T-cell (primary cell): ENCODE measurements around the gene FETUB. TPM values are rescaled to one million over a fixed set of nuclear protein-coding genes. Genes with fewer than 3 reads are reported as not detected.

Source experiments
- ATAC-seq, 4 experiments: fragments of 200-7000 bp in 3 of 4; fragments of 150-1000 bp in 1 of 4; cut with Tn5 transposase; replicated peaks in 1 of 4; 1 replicate in 3 of 4; 2 replicates in 1 of 4; pipeline ENCODE4 v1.10.0; 2021; ENCODE audit warnings: moderate library complexity in 3 of 4, mild to moderate bottlenecking in 2 of 4, moderate number of reproducible peaks in 1 of 4
- CTCF ChIA-PET, 2 donors: fragments of 300-600 bp; sonication (Branson Sonifier 250); formaldehyde crosslinking; loops; one replicate each; lab custom pipeline; 2022; ENCODE audit warnings: antibody characterized with exemption in 2 of 2; lab: Charles Lee
- POLR2A ChIA-PET, 2 donors: fragments of 300-600 bp; sonication (Branson Sonifier 250); formaldehyde crosslinking; loops; one replicate each; lab custom pipeline; 2022; ENCODE audit warnings: antibody characterized with exemption in 2 of 2; lab: Charles Lee
- DNase-seq, 35 experiments: peaks; one replicate each; pipeline versions ENCODE4 v3.0.0 to v3.0.0-alpha.2; 2013 to 2023
- H3K27ac ChIP-seq: one replicate; pipeline ENCODE4 v1.5.1; 2013; ENCODE audit warnings: low read length
- H3K27me3 ChIP-seq, 2 experiments: replicated peaks in 1 of 2; 1 replicate in 1 of 2; 2 replicates in 1 of 2; pipeline versions ENCODE4 v1.6.1 to v1.7.0; 2013; ENCODE audit warnings: low read length in 1 of 2, mixed read lengths in 1 of 2; ENCODE audit not compliant: control insufficient read depth in 2 of 2, insufficient read depth in 2 of 2; ENCODE audit errors: extremely low read depth in 1 of 2
- H3K36me3 ChIP-seq, 2 donors: 1 replicate in 1 of 2; 2 replicates in 1 of 2; pipeline versions ENCODE4 v1.6.1 to v1.7.0; 2013; ENCODE audit warnings: low read length in 1 of 2; ENCODE audit not compliant: control insufficient read depth in 2 of 2, insufficient read depth in 1 of 2; ENCODE audit errors: extremely low read depth in 1 of 2
- H3K4me1 ChIP-seq, 2 experiments: 1 replicate in 1 of 2; 2 replicates in 1 of 2; pipeline versions ENCODE4 v1.6.1 to v1.7.0; 2013; ENCODE audit warnings: low read length in 2 of 2, mixed read lengths in 1 of 2; ENCODE audit not compliant: insufficient read depth in 2 of 2, control insufficient read depth in 1 of 2; ENCODE audit errors: extremely low read depth in 1 of 2
- H3K4me3 ChIP-seq, 2 donors: 1 replicate in 1 of 2; 2 replicates in 1 of 2; pipeline versions ENCODE4 v1.5.1 to v1.7.0; 2013; ENCODE audit warnings: mild to moderate bottlenecking in 2 of 2, low read length in 1 of 2, moderate library complexity in 1 of 2; ENCODE audit not compliant: control insufficient read depth in 1 of 2; ENCODE audit errors: extremely low read depth in 1 of 2
- H3K9me3 ChIP-seq: 2 replicates; pipeline ENCODE4 v1.7.0; 2013
- H3K27ac Mint-ChIP-seq, 2 donors: one replicate each; pipeline ENCODE4 v1.8.0; 2020 to 2021; ENCODE audit warnings: mild to moderate bottlenecking in 2 of 2, mixed read lengths in 2 of 2
- H3K27me3 Mint-ChIP-seq, 2 donors: one replicate each; pipeline ENCODE4 v1.8.0; 2021 to 2022; ENCODE audit warnings: mixed read lengths in 2 of 2
- H3K36me3 Mint-ChIP-seq: one replicate; pipeline ENCODE4 v1.8.0; 2021; ENCODE audit warnings: mixed read lengths
- H3K4me1 Mint-ChIP-seq, 3 donors: one replicate each; pipeline ENCODE4 v1.8.0; 2020 to 2022; ENCODE audit warnings: mixed read lengths in 3 of 3, mild to moderate bottlenecking in 1 of 3
- H3K4me3 Mint-ChIP-seq, 3 donors: one replicate each; pipeline ENCODE4 v1.8.0; 2020 to 2022; ENCODE audit warnings: mild to moderate bottlenecking in 3 of 3, mixed read lengths in 3 of 3, moderate library complexity in 3 of 3
- H3K9me3 Mint-ChIP-seq, 3 donors: one replicate each; pipeline ENCODE4 v1.8.0; 2020 to 2022; ENCODE audit warnings: mixed read lengths in 3 of 3
- WGBS: methylation state at CpG from one replicate; pipeline ENCODE4 v1.1.5; 2013; ENCODE audit warnings: missing lambda C conversion rate; ENCODE audit not compliant: insufficient coverage; 5-methylcytosine and 5-hydroxymethylcytosine counted together
- total RNA-seq, 35 experiments: library from RNA in 6 of 35; stranded (reverse) in 6 of 35; fragments of 120-200 nt in 1 of 35; gene quantifications; one replicate each; pipeline versions ENCODE4 v1.2.1 to v1.2.4 and lab custom pipeline; 2013 to 2026

Gene FETUB
- total RNA-seq, 5 donors from 2014 or later (not counting 1 experiment from before 2014, with no cell fraction given) = not detected

- DNase-seq (no peak), ATAC-seq (no peak)
- Histone ChIP-seq H3K27ac (no peak overlapping the region), H3K4me3 (no peak overlapping the region), H3K36me3 (no peaks in the 10 kb centered on the region), H3K27me3 (peaks cover 0 to 5% of the 10 kb centered on the region in 2 experiments), H3K9me3 (no peaks in the 10 kb centered on the region), H3K4me1 (no peaks in the 10 kb centered on the region)
- Mint-ChIP-seq H3K36me3 (no peaks in the 10 kb centered on the region), H3K27me3 (peaks cover 25 to 35% of the 10 kb centered on the region in 2 donors), H3K4me1 (peaks cover 0 to 7% (median 4%) of the 10 kb centered on the region in 3 donors), H3K27ac (no peak overlapping the region), H3K4me3 (no peak overlapping the region), H3K9me3 (no peaks in the 10 kb centered on the region)
- ChIA-PET POLR2A (no interaction called here), CTCF (no interaction called here)
Observed at GRCh38 chr3:186670155-186670554, 30.0 kb downstream of the FETUB start.

- no peaks in the 10 kb centered on the region for H3K36me3 Mint-ChIP-seq
- Histone ChIP-seq H3K4me3 (no peak overlapping the region), H3K36me3 (no peaks in the 10 kb centered on the region), H3K9me3 (no peaks in the 10 kb centered on the region), H3K27me3 (peaks cover 0 to 5% of the 10 kb centered on the region in 2 experiments), H3K4me1 (no peaks in the 10 kb centered on the region), H3K27ac (no peak overlapping the region)
- H3K9me3 Mint-ChIP-seq = no peaks in the 10 kb centered on the region
- ATAC-seq (no peak), DNase-seq (no peak)
- H3K4me1 Mint-ChIP-seq = peaks cover 0 to 7% (median 4%) of the 10 kb centered on the region in 3 donors
- no peak overlapping the region for H3K27ac Mint-ChIP-seq
- ChIA-PET POLR2A (no interaction called here), CTCF (no interaction called here)
- peaks cover 23 to 32% of the 10 kb centered on the region in 2 donors for H3K27me3 Mint-ChIP-seq
- H3K4me3 Mint-ChIP-seq = no peak overlapping the region
- 71% methylated on average over 1 of the region's 3 CpGs for WGBS
Observed at GRCh38 chr3:186671051-186671450, 30.9 kb downstream of the FETUB start.

- H3K27ac ChIP-seq = no peak overlapping the region
- Mint-ChIP-seq H3K9me3 (peaks cover 0 to 6% (median 0%) of the 10 kb centered on the region in 3 donors), H3K27me3 (peaks cover 60 to 65% of the 10 kb centered on the region in 2 donors), H3K36me3 (no peaks in the 10 kb centered on the region), H3K4me3 (no peak overlapping the region), H3K27ac (no peak overlapping the region), H3K4me1 (no peaks in the 10 kb centered on the region)
- no peaks in the 10 kb centered on the region for H3K4me1 ChIP-seq
- ChIA-PET CTCF (no interaction called here), POLR2A (interaction anchor here in 1 of 2 donors (0.6 kb wide), 1 partner anchor 10 kb away, joined by 3 read pairs; no protein-coding TSS in a partner anchor)
- no peaks in the 10 kb centered on the region for H3K9me3 ChIP-seq
- DNase-seq (no peak), ATAC-seq (no peak)
- H3K27me3 ChIP-seq = peaks cover 6 to 9% of the 10 kb centered on the region in 2 experiments
- no peak overlapping the region for H3K4me3 ChIP-seq
- H3K36me3 ChIP-seq = no peaks in the 10 kb centered on the region
Observed at GRCh38 chr3:186678604-186679003, 38.4 kb downstream of the FETUB start.

GRCh38 chr3:186679151-186679550, 39.0 kb downstream of the FETUB start:
- Histone ChIP-seq H3K4me1 (no peaks in the 10 kb centered on the region), H3K36me3 (no peaks in the 10 kb centered on the region), H3K27me3 (peaks cover 6 to 15% of the 10 kb centered on the region in 2 experiments), H3K27ac (no peak overlapping the region), H3K4me3 (no peak overlapping the region), H3K9me3 (no peaks in the 10 kb centered on the region)
- H3K27me3 Mint-ChIP-seq = peaks cover 55 to 62% of the 10 kb centered on the region in 2 donors
- peaks cover 0 to 6% (median 0%) of the 10 kb centered on the region in 3 donors for H3K9me3 Mint-ChIP-seq
- H3K4me1 Mint-ChIP-seq = no peaks in the 10 kb centered on the region
- CTCF ChIA-PET = no interaction called here
- DNase-seq = no peak
- H3K27ac Mint-ChIP-seq = no peak overlapping the region
- WGBS = no CpG with 5 or more reads among the region's 1 CpG
- H3K36me3 Mint-ChIP-seq = no peaks in the 10 kb centered on the region
- H3K4me3 Mint-ChIP-seq = no peak overlapping the region
- ATAC-seq = no peak
- POLR2A ChIA-PET = interaction anchor here in 1 of 2 donors (0.6 kb wide), 2 partner anchors 11 to 78 kb away, joined by 3 read pairs; no protein-coding TSS in a partner anchor

- Mint-ChIP-seq H3K36me3 (no peaks in the 10 kb centered on the region), H3K9me3 (peaks cover 7 to 16% (median 11%) of the 10 kb centered on the region in 3 donors), H3K4me1 (no peaks in the 10 kb centered on the region), H3K27me3 (peaks cover 58 to 62% of the 10 kb centered on the region in 2 donors), H3K27ac (no peak overlapping the region), H3K4me3 (no peak overlapping the region)
- WGBS = 100% methylated on average over 1 of the region's 1 CpG
- POLR2A ChIA-PET = no interaction called here
- no peak overlapping the region for H3K4me3 ChIP-seq
- DNase-seq (no peak), ATAC-seq (no peak)
- no peaks in the 10 kb centered on the region for H3K36me3 ChIP-seq
- CTCF ChIA-PET = no interaction called here
- H3K27ac ChIP-seq = no peak overlapping the region
- H3K27me3 ChIP-seq = peaks cover 2 to 18% of the 10 kb centered on the region in 2 experiments
- no peaks in the 10 kb centered on the region for H3K9me3 ChIP-seq
- peaks cover 0 to 2% of the 10 kb centered on the region in 2 experiments for H3K4me1 ChIP-seq
Observed at GRCh38 chr3:186680869-186681268, 40.7 kb downstream of the FETUB start.

- H3K4me3 Mint-ChIP-seq = no peak overlapping the region
- WGBS = 92% methylated on average over 2 of the region's 3 CpGs
- H3K9me3 Mint-ChIP-seq = peaks cover 7 to 18% (median 16%) of the 10 kb centered on the region in 3 donors
- H3K9me3 ChIP-seq = no peaks in the 10 kb centered on the region
- H3K27ac ChIP-seq = no peak overlapping the region
- H3K27me3 ChIP-seq = peaks cover 2 to 12% of the 10 kb centered on the region in 2 experiments
- CTCF ChIA-PET = no interaction called here
- POLR2A ChIA-PET = no interaction called here
- H3K4me3 ChIP-seq = no peak overlapping the region
- peaks cover 54 to 66% of the 10 kb centered on the region in 2 donors for H3K27me3 Mint-ChIP-seq
- ATAC-seq (no peak), DNase-seq (no peak)
- H3K27ac Mint-ChIP-seq = no peak overlapping the region
- no peaks in the 10 kb centered on the region for H3K36me3 ChIP-seq
- peaks cover 4% of the 10 kb centered on the region for H3K36me3 Mint-ChIP-seq
- H3K4me1 ChIP-seq = peaks cover 0 to 11% of the 10 kb centered on the region in 2 experiments
- H3K4me1 Mint-ChIP-seq = peaks cover 0 to 5% (median 0%) of the 10 kb centered on the region in 3 donors
Observed at GRCh38 chr3:186682812-186683211, 42.6 kb downstream of the FETUB start.
